ENCODE results near the gene PLXNB1.

PLXNB1 gene

GRCh38 chr3:48372862-48373435 is 56.9 kb downstream of the PLXNB1 start (continued):
- TF ChIP-seq HIC1 (tag by site-specific recombination; IDR thresholded peaks at IDR 0.05) (no peak), ZNF426 (tag by site-specific recombination; IDR thresholded peaks at IDR 0.05) (no peak)

- H3K27ac ChIP-seq (ENCODE audit: extremely low read depth, low read depth, low read length), result no peak overlapping the region
Measured at GRCh38 chr3:48372377-48372770, 57.5 kb downstream of the PLXNB1 start.

GRCh38 chr3:48371651-48372376 is 58.1 kb downstream of the PLXNB1 start, which contains the start of gene FBXW12:
Gene FBXW12 (plus strand): TSS chr3:48372219. CDS start chr3:48372768, 549 bp downstream.
- no peaks in the 10 kb centered on the region for H3K36me3 ChIP-seq (ENCODE audit: control insufficient read depth in 2 of 2, insufficient read depth in 1 of 2, low read length in 2 of 2)
- CTCF ChIA-PET, result interaction anchor here (0.6 kb wide), 1 partner anchor 524 kb away, joined by 4 read pairs; no protein-coding TSS in a partner anchor
- H3K4me3 ChIP-seq (ENCODE audit: low read depth, low read length), result no peak within 1 kb of the TSS
- no peaks in the 10 kb centered on the region for H3K4me1 ChIP-seq (ENCODE audit: control insufficient read depth, insufficient read depth, low read length)
- POLR2A ChIA-PET, result no interaction called here
- no peak within 1 kb of the TSS for H3K27ac ChIP-seq (ENCODE audit: extremely low read depth, low read depth, low read length)
- H3K9me3 ChIP-seq (ENCODE audit: control insufficient read depth, insufficient read depth, low read depth, low read length), result no peaks in the 10 kb centered on the region
- TF ChIP-seq ZNF560 (tag by site-specific recombination; IDR thresholded peaks at IDR 0.05; ENCODE audit: borderline replicate concordance) (no peak), ZNF341 (tag by site-specific recombination; IDR thresholded peaks at IDR 0.05; ENCODE audit: low read depth) (no peak), ZNF280C (tag by site-specific recombination; IDR thresholded peaks at IDR 0.05) (no peak), REPIN1 (tag by site-specific recombination; IDR thresholded peaks at IDR 0.05; ENCODE audit: low read depth) (no peak), KLF8 (tag by site-specific recombination; IDR thresholded peaks at IDR 0.05) (no peak), ZNF548 (tag by site-specific recombination; IDR thresholded peaks at IDR 0.05) (no peak), ZNF777 (tag by site-specific recombination; IDR thresholded peaks at IDR 0.05; ENCODE audit: borderline replicate concordance) (no peak), ZFP3 (tag by site-specific recombination; IDR thresholded peaks at IDR 0.05; ENCODE audit: low read depth) (no peak)

More at GRCh38 chr3:48372377-48372770, 57.5 kb downstream of the PLXNB1 start:
- no peaks in the 10 kb centered on the region for H3K9me3 ChIP-seq (ENCODE audit: control insufficient read depth, insufficient read depth, low read depth, low read length)
- H3K36me3 ChIP-seq (ENCODE audit: control insufficient read depth in 2 of 2, insufficient read depth in 1 of 2, low read length in 2 of 2), result no peaks in the 10 kb centered on the region
- H3K4me3 ChIP-seq (ENCODE audit: low read depth, low read length), result no peak overlapping the region
- no peaks in the 10 kb centered on the region for H3K4me1 ChIP-seq (ENCODE audit: control insufficient read depth, insufficient read depth, low read length)
- TF ChIP-seq ZNF704 (tag by site-specific recombination; IDR thresholded peaks at IDR 0.05) (no peak), WT1 (tag by site-specific recombination; IDR thresholded peaks at IDR 0.05) (no peak), ZNF48 (tag by site-specific recombination; IDR thresholded peaks at IDR 0.05) (no peak), KLF1 (tag by site-specific recombination; IDR thresholded peaks at IDR 0.05) (no peak), ZNF391 (tag by site-specific recombination; IDR thresholded peaks at IDR 0.05; ENCODE audit: borderline replicate concordance, low read depth) (no peak), ZNF701 (tag by site-specific recombination; IDR thresholded peaks at IDR 0.05) (no peak), ZNF549 (tag by site-specific recombination; IDR thresholded peaks at IDR 0.05) (no peak), TCF7L2 (IDR thresholded peaks at IDR 0.05; ENCODE audit: borderline replicate concordance, low read depth, low read length) (no peak), ZNF146 (tag by site-specific recombination; IDR thresholded peaks at IDR 0.05) (no peak), ZNF155 (tag by site-specific recombination; IDR thresholded peaks at IDR 0.05) (no peak), YY1 (tag by site-specific recombination; IDR thresholded peaks at IDR 0.05) (no peak), ZNF571 (tag by site-specific recombination; IDR thresholded peaks at IDR 0.05) (no peak), ZNF350 (tag by site-specific recombination; IDR thresholded peaks at IDR 0.05) (no peak), ZFP41 (tag by site-specific recombination; IDR thresholded peaks at IDR 0.05; ENCODE audit: borderline replicate concordance) (no peak), ZBTB44 (tag by site-specific recombination; IDR thresholded peaks at IDR 0.05) (no peak), ZSCAN5A (tag by site-specific recombination; IDR thresholded peaks at IDR 0.05) (no peak), ZNF629 (tag by site-specific recombination; IDR thresholded peaks at IDR 0.05) (no peak)
- CTCF ChIA-PET, result no interaction called here
- POLR2A ChIA-PET, result no interaction called here

Measured in HEK293 (cell line).